SK-N-DZ (cell line): ENCODE measurements around the gene UMAD1.
"Not testable (repeated sequence)": the region's sequence is repeated elsewhere in the genome, so short reads cannot be mapped to it uniquely, and the experiment has no call there.

Source experiments
- DNase-seq: peaks from one replicate; pipeline ENCODE4 v3.0.0-alpha.2; 2015; ENCODE audit warnings: low spot score

The UMAD1 gene

GRCh38 chr7:7795630-7796121, 155.1 kb downstream of the UMAD1 start:
- peak; percentile 51 for DNase-seq

DNA sequence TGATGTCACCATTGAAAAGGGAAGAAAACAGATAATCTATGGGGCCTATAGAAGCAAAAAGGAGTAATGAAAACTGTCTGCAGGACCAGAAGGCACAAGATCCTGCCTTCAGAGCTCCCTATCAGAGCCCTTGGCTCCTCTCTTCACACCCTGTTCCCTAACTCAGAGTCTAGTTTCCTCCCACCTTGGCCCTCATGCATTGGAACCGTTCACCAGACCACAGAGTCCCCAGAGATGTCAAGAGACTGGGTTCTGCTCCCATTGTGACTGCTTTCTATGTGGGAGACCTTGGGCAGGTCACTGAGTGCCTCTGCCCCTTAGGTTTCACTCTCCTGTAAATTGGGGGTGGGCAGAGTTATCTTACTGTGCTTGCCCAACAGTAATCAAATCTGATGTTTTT, 158.0 kb downstream of the UMAD1 start:
- DNase-seq, result peak; percentile 15

- DNase-seq, result peak; percentile 57
These were observed 158.6 kb downstream of the UMAD1 start for GRCh38 chr7:7799138-7799537.

DNA sequence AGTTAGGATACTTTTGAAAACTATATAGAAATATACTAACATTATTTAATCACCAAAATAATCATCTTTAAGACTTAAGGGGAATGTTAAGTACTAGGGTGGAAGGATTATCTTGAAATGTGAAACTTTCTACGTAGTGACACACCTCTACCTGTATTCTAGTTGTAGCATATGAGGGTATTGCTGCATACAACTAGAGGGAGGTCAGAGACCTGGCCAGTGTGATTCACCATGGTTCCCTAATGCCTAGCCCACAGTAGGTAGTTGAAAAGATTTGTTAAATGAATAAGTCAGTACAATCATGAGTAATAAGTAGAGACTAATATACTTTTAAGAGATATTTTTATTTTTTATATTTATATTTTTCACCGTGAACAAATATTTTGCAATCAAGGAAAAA, 162.0 kb downstream of the UMAD1 start:
- no peak for DNase-seq

- no peak for DNase-seq
These were observed 163.2 kb downstream of the UMAD1 start for GRCh38 chr7:7803715-7804178.

GRCh38 chr7:7804822-7805221, 164.3 kb downstream of the UMAD1 start:
- not testable (repeated sequence) for DNase-seq

DNA sequence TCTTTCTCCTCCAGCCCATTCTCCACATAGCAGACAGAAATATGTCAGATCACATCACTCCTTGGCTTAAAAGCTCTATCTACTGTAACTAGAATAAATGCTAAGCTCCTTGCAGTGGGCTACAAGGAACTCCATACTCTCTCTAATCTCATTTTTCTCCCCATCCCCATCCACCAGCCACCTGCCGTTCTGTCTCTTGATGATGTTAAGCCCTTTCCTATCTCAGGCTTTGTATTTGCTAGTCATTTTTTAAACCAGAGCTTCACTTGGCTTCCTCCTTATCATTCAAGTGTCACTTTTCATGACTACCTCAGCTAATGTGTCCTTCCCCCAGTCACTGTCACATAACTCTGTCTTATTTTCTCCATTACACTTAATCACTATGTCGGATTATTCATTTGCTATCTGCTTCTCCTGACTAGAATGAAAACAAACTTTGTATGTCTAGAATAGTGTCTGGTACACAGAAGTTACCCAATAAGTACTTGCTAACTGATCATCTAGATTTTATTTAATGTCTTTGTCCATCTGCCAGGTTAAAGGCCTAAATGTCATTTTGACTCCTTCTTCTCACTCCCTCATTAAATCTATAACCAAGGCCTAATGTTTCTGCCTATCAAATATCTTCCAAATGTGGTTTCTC, 165.1 kb downstream of the UMAD1 start:
- peak; percentile 59 for DNase-seq

GRCh38 chr7:7808156-7808555, 167.6 kb downstream of the UMAD1 start:
- DNase-seq, result no peak

DNA sequence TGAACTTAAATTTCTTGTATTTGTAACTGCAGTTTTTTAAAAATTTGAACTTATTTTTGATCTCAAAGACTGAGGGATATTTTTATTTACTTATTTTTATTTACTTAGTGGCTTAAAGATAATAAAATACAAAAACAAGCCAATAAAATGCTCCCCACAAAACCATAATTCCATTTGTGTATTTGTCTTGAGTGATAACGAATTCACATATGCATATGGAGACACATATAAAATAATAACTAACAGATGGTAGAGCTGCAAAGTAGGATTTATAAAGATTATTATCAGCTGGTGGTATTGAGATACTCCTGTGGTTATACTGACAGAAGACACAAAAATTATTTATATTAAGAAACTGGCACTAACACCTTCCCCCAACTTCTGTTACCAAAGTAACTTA, 168.1 kb downstream of the UMAD1 start:
- no peak for DNase-seq

DNA sequence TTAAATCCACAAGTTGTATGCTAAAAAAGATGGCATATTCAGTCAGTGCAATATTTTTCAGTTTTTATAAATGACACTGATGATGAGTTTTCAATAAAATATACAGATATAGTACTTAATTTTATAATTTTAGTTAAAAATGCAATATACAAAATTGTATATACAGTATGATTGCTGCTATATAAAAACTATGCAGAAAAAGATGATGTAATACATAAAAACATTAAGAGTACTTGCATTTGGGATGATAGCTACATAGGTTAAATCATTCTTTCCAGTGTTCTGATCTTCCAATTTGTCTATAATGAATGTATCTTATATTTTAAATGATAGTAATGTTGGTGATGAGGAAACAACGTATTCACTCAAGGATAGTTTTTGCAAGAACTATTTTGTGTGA, 169.8 kb downstream of the UMAD1 start:
- no peak for DNase-seq

DNA sequence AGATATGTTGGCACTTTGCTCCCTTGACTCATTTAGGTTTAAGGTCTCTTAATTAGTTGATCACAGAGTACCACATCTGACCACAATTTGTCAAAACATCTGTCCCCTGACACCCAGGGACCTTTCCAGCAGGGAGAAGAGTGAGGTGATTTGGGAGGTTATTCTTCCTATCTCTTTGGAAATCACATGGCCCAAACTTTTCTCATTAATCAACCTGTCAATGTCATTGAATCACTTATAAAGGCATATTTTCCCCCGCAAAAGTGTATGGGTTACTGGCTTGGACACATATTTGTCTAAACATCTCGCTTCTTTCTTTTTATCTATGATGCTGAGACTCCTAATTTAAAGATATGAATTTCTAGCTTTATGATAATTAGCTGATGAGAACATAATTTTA, 170.3 kb downstream of the UMAD1 start:
- DNase-seq, result no peak

DNA sequence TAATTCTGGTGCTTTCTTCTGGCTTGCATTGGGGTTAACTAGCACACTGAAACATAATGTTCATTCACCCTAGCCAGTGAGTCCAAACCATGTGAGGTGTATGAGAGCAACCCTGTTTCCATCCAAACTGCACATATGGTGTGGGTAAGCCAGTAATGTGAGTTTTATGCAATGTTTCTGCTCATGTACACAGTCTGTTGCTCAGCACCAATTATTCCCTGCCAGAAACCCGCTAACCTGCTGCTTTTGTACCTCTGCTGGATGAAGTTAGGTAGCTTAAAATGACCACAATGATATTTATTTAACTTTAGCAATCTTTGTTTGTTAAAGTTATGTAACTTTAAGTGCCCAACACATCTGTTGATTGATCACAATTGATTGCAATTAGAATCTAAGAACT, 171.6 kb downstream of the UMAD1 start:
- DNase-seq, result no peak

- DNase-seq, result no peak
These were observed 174.8 kb downstream of the UMAD1 start for GRCh38 chr7:7815395-7815794.

DNA sequence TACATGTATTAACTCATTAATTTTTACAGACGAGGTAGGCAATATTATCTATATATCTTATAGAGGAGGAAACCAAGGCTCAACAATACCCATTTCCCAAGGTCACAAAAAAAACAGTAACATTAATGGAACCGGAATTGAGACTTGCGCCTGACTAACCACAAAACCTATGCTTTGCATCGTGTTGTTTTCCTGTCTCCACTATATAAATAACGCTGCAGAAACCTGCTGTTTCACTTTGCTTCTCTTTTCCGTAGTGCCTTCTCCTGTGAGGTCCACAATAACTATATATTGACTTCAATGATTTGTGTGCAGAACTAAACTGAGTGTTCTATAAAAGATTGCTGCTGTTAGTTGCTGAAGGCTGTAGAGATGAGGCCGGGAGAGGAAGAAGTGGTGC, 175.5 kb downstream of the UMAD1 start:
- no peak for DNase-seq

DNA sequence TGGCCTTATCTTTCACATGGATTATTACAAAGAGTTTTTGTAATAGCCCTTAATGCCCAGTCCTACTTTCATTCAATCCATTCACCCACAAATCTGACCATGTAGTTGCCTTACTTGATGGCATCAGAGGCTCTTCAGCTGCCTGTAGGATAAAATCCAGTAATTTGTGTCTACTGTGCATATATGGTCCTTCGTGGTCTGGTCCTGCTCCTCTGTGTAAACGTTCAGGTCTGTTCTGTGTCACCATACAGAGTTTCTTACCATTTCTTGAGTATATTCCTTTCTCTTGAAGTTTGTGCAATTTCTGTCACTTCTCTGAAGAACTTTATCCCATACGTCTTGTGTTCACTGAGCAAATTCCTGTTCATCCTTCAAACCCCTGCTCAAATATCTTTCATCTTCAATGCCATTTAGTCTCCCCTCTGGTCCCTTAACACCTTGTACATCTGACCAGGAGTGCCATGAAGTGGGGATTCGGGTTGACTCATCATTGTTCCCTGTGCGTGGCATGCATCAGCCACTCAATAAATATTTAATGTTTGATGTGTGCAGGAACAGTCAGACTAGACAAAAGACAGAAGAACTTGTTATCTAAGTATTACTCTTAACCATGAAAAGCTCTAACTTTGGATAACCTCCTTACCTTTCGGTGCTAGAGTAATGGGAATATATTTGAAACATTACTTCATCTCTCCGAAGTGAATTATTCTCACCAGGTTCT, 176.4 kb downstream of the UMAD1 start:
- DNase-seq, result no peak

- DNase-seq, result no peak
These were observed 177.2 kb downstream of the UMAD1 start for GRCh38 chr7:7817748-7818147.

- DNase-seq, result not testable (repeated sequence)
These were observed 177.6 kb downstream of the UMAD1 start for GRCh38 chr7:7818179-7818578.

GRCh38 chr7:7819442-7820247, 179.1 kb downstream of the UMAD1 start:
- no peak for DNase-seq

GRCh38 chr7:7820409-7820808, 179.9 kb downstream of the UMAD1 start:
- DNase-seq, result no peak

GRCh38 chr7:7820939-7821338, 180.4 kb downstream of the UMAD1 start:
- DNase-seq, result no peak

- DNase-seq, result no peak
These were observed 181.0 kb downstream of the UMAD1 start for GRCh38 chr7:7821517-7821916.

DNA sequence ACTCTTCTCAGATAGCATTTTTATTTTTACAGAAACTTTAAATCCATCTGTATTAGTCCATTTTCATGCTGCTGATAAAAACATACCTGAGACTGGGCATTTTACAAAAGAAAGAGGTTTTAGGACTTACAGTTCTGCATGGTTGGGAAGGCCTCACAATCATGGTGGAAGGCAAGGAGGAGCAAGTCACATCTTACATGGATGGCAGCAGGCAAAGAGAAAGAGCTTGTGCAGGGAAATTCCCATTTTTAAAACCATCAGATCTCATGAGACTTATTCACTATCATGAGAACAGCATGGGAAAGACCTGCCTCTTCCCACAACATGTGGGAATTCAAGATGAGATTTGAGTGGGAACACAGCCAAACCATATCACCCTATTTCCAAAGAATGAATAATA, 184.7 kb downstream of the UMAD1 start:
- not testable (repeated sequence) for DNase-seq
